Endodermal cell (in vitro differentiated cells): ENCODE results near the gene ARID1A. TPM values are rescaled to one million over a fixed set of nuclear protein-coding genes. Genes with fewer than 3 reads are reported as not detected.

Source experiments
- DNase-seq: peaks from one replicate; pipeline ENCODE4 v3.0.0-alpha.2; 2017
- H3K27ac ChIP-seq: 2 replicates; pipeline ENCODE4 v1.5.1; 2013; ENCODE audit warnings: mild to moderate bottlenecking, low read depth, low read length, moderate library complexity
- H3K27me3 ChIP-seq: 2 replicates; pipeline ENCODE4 v1.6.1; 2013; ENCODE audit warnings: mild to moderate bottlenecking, low read length, moderate library complexity; ENCODE audit not compliant: insufficient read depth, control insufficient read depth, poor library complexity, severe bottlenecking
- H3K36me3 ChIP-seq: 2 replicates; pipeline ENCODE4 v1.7.0; 2013; ENCODE audit warnings: mild to moderate bottlenecking, low read length, moderate library complexity; ENCODE audit not compliant: control insufficient read depth, insufficient read depth
- H3K4me1 ChIP-seq: one replicate; pipeline ENCODE4 v1.7.0; 2013; ENCODE audit warnings: low read length; ENCODE audit not compliant: control insufficient read depth, insufficient read depth
- H3K4me3 ChIP-seq: 2 replicates; pipeline ENCODE4 v1.5.1; 2013; ENCODE audit warnings: mild to moderate bottlenecking, low read length, moderate library complexity
- H3K9ac ChIP-seq: 2 replicates; pipeline ENCODE4 v1.6.1; 2013; ENCODE audit warnings: mild to moderate bottlenecking, low read length, moderate library complexity; ENCODE audit not compliant: poor library complexity, severe bottlenecking; ENCODE audit errors: extremely low read depth
- H3K9me3 ChIP-seq: 2 replicates; pipeline ENCODE4 v1.6.1; 2013; ENCODE audit warnings: mild to moderate bottlenecking, low read length, moderate library complexity; ENCODE audit not compliant: control insufficient read depth
- H3K27ac Mint-ChIP-seq: 2 replicates; pipeline ENCODE4 v1.8.0; 2020; ENCODE audit warnings: mixed read lengths
- H3K27me3 Mint-ChIP-seq: 2 replicates; pipeline ENCODE4 v1.8.0; 2021; ENCODE audit warnings: mild to moderate bottlenecking, mixed read lengths; ENCODE audit not compliant: insufficient read depth
- H3K36me3 Mint-ChIP-seq: 2 replicates; pipeline ENCODE4 v1.8.0; 2020; ENCODE audit warnings: low read depth, mixed read lengths
- H3K4me1 Mint-ChIP-seq: 2 replicates; pipeline ENCODE4 v1.8.0; 2020; ENCODE audit warnings: mixed read lengths
- H3K4me3 Mint-ChIP-seq: 2 replicates; pipeline ENCODE4 v1.8.0; 2020; ENCODE audit warnings: mild to moderate bottlenecking, moderate library complexity, mixed read lengths
- H3K9me3 Mint-ChIP-seq: 2 replicates; pipeline ENCODE4 v1.8.0; 2020; ENCODE audit warnings: mild to moderate bottlenecking, mixed read lengths
- CTCF ChIP-seq: fragments of 200-600 bp; sonication (generic); conservative IDR thresholded peaks from 2 replicates; pipeline ENCODE4 v1.5.0; 2021; ENCODE audit warnings: antibody characterized with exemption, mild to moderate bottlenecking
- WGBS, 2 experiments: methylation state at CpG; one replicate each; pipeline versions ENCODE4 v1.1.5 to v1.1.7; 2013; ENCODE audit warnings: missing lambda C conversion rate in 2 of 2, mixed read lengths in 1 of 2; ENCODE audit not compliant: insufficient coverage in 1 of 2, insufficient read length in 1 of 2; 5-methylcytosine and 5-hydroxymethylcytosine counted together
- total RNA-seq, 2 donors: library from RNA; stranded (reverse); fragmentation: NEBNext Ultra II Directional in 1 of 2; extraction: Animal tissue kit (Norgen Biotek cat#: 25700) in 1 of 2; gene quantifications; 2 replicates in 1 of 2; 3 replicates in 1 of 2; pipeline ENCODE4 v1.2.1, GENCODE V29; 2021

The ARID1A gene
- total RNA-seq, 2 donors from 2014 or later: 118 to 128 TPM

DNA sequence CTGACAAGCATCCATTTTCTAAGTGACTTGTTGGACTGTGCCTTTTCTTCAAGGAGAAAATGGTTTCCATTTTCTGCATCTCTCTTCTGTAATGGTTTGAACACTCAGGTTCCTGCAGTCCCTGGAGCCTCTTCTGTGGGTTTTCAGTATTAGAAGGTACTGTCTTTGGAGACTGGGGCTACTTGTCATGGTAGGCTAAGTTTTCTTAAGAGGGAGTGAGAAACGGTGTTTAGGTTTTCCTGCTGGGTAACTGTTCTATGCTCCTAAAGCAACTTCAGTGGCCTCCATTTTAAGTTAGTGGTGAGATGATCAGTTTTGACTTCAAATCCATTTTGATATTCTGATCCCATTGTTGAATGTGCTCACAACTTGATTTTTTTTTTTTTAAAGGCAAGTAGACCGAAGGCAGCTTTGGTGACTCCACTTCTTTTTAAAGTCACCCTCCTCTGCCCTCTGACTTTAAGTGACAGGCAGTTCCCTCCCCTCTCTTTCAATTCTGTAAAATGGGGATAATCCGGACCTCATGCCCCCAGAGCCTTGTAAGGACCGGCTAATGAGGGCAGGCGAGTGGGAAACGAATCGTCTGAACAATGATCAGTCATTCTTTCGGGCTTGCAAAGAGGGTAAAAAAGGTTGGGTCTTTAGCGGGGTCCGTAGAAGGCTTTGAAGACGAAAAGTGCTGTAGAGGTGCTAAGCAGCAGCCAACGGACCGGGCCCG, 1.0 kb upstream of the ARID1A start:
- peak overlapping the region; percentile 94 for H3K27ac ChIP-seq
- Mint-ChIP-seq H3K27ac (peak overlapping the region; percentile 94), H3K4me3 (no peak overlapping the region), H3K4me1 (peaks cover 27% of the 10 kb centered on the region), H3K27me3 (no peaks in the 10 kb centered on the region), H3K9me3 (no peaks in the 10 kb centered on the region), H3K36me3 (no peaks in the 10 kb centered on the region)
- peak overlapping the region; percentile 89 for H3K4me3 ChIP-seq
- TF ChIP-seq CTCF: no peak
- no peaks in the 10 kb centered on the region for H3K27me3 ChIP-seq
- DNase-seq: no peak
- H3K36me3 ChIP-seq: peaks cover 1% of the 10 kb centered on the region
- 5 to 9% methylated on average over 9 to 14 of the region's 14 CpGs for WGBS, 2 experiments
- peaks cover 5% of the 10 kb centered on the region for H3K4me1 ChIP-seq
- peak overlapping the region; percentile 52 for H3K9ac ChIP-seq
- no peaks in the 10 kb centered on the region for H3K9me3 ChIP-seq

DNA sequence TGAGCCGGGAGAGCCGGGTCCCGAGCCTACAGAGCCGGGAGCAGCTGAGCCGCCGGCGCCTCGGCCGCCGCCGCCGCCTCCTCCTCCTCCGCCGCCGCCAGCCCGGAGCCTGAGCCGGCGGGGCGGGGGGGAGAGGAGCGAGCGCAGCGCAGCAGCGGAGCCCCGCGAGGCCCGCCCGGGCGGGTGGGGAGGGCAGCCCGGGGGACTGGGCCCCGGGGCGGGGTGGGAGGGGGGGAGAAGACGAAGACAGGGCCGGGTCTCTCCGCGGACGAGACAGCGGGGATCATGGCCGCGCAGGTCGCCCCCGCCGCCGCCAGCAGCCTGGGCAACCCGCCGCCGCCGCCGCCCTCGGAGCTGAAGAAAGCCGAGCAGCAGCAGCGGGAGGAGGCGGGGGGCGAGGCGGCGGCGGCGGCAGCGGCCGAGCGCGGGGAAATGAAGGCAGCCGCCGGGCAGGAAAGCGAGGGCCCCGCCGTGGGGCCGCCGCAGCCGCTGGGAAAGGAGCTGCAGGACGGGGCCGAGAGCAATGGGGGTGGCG, 371 bp downstream of the ARID1A start:
- H3K27ac Mint-ChIP-seq: no peak overlapping the region
- Histone ChIP-seq H3K27me3 (no peaks in the 10 kb centered on the region), H3K9ac (peak overlapping the region; percentile 85), H3K9me3 (no peaks in the 10 kb centered on the region), H3K4me1 (peaks cover 18% of the 10 kb centered on the region), H3K27ac (peak overlapping the region; percentile 90), H3K4me3 (peak overlapping the region; percentile 87), H3K36me3 (peaks cover 7% of the 10 kb centered on the region)
- no peaks in the 10 kb centered on the region for H3K27me3 Mint-ChIP-seq
- WGBS, 2 experiments: 0% methylated on average over 22 to 72 of the region's 72 CpGs
- no peaks in the 10 kb centered on the region for H3K9me3 Mint-ChIP-seq
- no peak for DNase-seq
- H3K4me3 Mint-ChIP-seq: no peak overlapping the region
- peaks cover 3% of the 10 kb centered on the region for H3K36me3 Mint-ChIP-seq
- peaks cover 19% of the 10 kb centered on the region for H3K4me1 Mint-ChIP-seq
- TF ChIP-seq CTCF: no peak

DNA sequence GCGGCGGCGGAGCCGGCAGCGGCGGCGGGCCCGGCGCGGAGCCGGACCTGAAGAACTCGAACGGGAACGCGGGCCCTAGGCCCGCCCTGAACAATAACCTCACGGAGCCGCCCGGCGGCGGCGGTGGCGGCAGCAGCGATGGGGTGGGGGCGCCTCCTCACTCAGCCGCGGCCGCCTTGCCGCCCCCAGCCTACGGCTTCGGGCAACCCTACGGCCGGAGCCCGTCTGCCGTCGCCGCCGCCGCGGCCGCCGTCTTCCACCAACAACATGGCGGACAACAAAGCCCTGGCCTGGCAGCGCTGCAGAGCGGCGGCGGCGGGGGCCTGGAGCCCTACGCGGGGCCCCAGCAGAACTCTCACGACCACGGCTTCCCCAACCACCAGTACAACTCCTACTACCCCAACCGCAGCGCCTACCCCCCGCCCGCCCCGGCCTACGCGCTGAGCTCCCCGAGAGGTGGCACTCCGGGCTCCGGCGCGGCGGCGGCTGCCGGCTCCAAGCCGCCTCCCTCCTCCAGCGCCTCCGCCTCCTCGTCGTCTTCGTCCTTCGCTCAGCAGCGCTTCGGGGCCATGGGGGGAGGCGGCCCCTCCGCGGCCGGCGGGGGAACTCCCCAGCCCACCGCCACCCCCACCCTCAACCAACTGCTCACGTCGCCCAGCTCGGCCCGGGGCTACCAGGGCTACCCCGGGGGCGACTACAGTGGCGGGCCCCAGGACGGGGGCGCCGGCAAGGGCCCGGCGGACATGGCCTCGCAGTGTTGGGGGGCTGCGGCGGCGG, 1.0 kb downstream of the ARID1A start:
- no peak for TF ChIP-seq CTCF
- Histone ChIP-seq H3K27ac (peak overlapping the region; percentile 90), H3K36me3 (peaks cover 7% of the 10 kb centered on the region), H3K9me3 (no peaks in the 10 kb centered on the region), H3K9ac (peak overlapping the region; percentile 85), H3K27me3 (no peaks in the 10 kb centered on the region), H3K4me1 (peaks cover 20% of the 10 kb centered on the region), H3K4me3 (peak overlapping the region; percentile 87)
- Mint-ChIP-seq H3K27me3 (no peaks in the 10 kb centered on the region), H3K4me3 (no peak overlapping the region), H3K4me1 (peaks cover 19% of the 10 kb centered on the region), H3K36me3 (peaks cover 3% of the 10 kb centered on the region), H3K27ac (peak overlapping the region; percentile 20), H3K9me3 (no peaks in the 10 kb centered on the region)
- WGBS, 2 experiments: 0% methylated on average over 13 to 98 of the region's 98 CpGs
- DNase-seq: peak; percentile 64
